CD4-positive, alpha-beta T cell treated with Interleukin-17A for 4 hours (primary cell): Measurements from ENCODE around the gene NME4.
A peak's percentile ranks its signal among the peaks of the same experiment; 100 is the strongest.
"Not testable (repeated sequence)": the region's sequence is repeated elsewhere in the genome, so short reads cannot be mapped to it uniquely, and the experiment has no call there.

Experiments
- DNase-seq: peaks from one replicate; pipeline ENCODE4 v3.0.0-alpha.2; 2020; ENCODE audit warnings: mixed read lengths

The NME4 gene

DNA sequence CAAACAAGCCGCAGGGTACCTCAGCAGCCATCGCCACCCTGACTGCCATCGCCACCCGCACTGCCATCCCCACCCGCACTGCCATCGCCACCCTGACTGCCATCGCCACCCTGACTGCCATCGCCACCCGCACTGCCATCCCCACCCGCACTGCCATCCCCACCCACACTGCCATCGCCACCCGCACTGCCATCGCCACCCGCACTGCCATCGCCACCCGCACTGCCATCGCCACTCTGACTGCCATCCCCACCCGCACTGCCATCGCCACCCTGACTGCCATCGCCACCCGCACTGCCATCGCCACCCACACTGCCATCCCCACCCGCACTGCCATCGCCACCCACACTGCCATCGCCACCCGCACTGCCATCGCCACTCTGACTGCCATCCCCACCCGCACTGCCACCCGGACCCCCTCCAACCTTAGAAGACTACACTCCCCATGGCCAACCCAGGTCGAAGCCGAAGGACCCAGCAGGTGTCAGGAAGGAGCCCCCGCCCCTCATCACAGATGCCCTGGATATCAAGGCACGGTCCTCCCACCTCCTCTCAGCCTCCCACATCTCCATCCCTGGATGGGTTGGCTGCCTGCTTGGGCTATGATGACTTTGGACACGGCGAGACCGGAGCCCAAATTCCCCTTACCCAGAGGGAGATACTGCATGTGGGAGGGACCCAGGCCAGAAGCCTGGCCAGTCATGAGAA, 18.7 kb upstream of the NME4 start:
- DNase-seq = peak; percentile 1

DNA sequence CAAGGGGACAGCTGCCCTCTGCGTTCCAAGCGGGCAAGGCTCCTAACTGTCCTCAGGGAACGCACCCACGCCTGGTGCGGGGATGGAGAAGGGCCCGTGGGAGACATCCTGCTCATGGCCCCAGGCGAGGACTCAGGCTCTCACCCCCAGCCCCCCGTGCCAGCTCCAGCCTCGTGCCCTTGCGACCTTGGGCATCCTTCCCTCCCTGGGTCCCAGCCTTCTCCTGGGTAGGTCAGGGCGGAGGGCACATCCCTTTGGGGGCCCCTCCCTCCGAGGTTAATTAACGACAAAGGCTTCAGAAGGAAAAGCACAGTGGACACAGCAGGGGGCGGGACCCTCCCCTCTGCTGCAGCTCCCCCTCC, 18.2 kb upstream of the NME4 start:
- DNase-seq = no peak

DNA sequence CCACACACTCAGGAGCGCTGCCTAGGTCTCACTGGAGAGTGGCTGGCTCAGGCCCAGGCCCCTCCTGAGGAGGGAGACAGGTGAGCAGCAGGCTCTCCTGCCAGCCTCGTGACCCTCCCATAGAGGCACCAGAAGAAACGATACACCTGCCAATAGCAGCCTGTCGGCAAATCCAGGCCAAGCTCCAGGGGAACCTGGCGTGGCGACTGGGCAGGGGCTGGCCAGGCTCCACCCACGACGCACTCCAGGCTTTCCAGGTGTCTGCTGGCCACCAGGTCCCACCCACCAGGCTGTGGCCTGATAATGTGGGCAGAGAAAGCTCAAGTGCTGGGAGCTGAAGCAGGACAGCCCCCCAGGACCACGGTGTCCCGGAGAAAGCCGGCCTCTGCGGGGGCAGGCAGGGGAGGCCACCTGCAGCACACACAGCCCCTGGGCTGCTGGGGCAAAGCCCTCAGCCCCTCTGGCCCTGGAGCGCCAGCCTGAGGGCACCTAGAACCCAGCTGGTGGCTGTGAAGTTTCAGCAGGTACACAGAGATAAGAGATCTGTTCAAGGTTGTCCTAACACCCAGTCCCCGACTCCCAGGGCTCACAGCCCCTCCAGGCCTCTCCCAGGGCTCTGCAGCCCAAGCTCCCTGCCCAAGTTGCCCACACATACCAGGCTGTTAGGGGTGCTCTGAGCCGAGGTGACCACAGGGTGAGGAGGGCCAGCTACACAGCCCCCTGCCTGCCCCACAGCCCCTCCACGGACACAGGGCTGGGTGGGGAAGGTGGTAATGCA, 17.6 kb upstream of the NME4 start:
- peak; percentile 3 for DNase-seq

DNA sequence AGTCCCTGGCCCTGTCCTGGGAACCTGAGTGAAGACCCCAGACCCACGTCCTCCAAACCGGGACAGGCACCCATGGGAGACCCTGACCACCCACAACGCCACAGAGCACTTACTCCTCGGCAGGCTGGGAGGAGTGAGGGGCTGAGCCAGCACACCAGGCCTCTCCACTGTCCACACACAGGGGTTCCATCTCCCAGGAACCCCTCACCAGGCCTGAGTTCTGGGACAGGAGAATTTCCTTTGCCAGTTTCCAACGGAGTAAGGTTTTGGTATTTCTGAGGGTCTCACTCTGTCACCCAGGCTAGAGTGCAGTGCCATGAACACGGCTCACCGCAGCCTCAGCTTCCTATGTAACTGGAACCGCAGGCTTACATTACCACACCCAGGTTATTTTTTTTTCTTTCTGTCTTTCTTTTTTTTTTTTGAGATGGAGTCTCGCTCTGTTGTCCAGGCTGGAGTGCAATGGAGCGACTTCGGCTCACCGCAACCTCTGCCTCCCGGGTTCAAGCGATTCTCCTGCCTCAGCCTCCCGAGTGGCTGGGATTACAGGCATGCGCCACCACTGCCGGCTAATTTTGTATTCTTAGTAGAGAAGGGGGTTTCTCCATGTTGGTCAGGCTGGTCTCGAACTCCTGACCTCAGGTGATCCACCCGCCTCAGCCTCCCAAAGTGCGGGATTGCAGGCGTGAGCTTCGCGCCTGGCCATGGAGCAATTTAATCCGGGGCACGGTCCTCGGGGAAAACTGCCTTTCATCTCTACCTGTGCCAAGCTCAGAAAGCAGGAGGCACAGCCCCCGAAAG, 16.8 kb upstream of the NME4 start:
- DNase-seq = peak; percentile 47

DNA sequence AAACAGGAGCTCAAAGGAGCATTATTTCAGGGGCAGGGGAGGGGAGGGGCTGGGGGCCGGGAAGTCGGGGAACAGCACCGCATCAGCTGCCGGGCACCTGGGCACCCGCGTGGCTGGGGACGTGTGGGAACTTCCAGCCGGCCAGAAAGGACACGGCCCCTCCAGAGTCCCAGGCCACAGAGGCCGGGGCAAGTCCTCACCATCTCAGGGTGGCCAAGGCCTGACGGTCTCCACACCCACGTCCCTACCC, 16.3 kb upstream of the NME4 start:
- DNase-seq = peak; percentile 5

DNA sequence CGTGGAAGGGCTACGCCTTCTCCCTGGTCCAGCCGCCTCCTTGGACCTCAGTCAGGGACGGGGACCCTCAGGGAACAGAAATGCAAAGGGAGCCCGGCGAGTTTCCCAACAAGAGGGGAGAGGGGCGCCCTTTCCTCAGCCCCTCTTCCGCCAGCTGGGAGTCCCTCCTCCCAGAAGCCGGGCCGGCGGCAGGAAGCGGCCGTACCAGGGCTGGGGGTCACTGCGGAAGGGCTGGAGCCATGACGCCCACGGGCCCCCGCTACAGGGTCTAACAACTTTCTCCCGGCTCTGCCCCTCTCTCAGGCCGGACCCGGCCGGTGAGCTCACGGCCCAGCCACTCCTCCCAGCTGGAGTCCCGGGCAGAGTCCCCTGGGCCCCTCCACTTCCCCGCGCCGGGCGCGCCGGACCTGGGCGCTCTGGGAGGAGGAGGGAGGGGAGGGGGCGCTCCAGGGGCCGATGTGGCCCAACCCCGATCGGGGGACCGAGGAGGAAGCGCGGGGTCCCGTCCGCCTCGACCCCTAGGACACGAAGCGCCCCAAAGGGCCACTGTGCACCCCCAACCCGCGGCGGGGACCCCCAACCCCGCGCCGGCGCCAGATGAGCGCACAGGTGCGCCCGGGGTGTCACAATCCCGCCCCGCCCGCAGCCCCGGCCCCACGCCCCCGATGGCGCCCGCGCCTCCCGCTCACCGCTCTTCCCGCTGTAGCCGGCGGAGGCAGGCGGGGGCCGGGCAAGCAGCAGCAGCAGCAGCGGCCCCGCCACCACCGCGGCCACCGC, 15.8 kb upstream of the NME4 start:
- peak; percentile 61 for DNase-seq

DNA sequence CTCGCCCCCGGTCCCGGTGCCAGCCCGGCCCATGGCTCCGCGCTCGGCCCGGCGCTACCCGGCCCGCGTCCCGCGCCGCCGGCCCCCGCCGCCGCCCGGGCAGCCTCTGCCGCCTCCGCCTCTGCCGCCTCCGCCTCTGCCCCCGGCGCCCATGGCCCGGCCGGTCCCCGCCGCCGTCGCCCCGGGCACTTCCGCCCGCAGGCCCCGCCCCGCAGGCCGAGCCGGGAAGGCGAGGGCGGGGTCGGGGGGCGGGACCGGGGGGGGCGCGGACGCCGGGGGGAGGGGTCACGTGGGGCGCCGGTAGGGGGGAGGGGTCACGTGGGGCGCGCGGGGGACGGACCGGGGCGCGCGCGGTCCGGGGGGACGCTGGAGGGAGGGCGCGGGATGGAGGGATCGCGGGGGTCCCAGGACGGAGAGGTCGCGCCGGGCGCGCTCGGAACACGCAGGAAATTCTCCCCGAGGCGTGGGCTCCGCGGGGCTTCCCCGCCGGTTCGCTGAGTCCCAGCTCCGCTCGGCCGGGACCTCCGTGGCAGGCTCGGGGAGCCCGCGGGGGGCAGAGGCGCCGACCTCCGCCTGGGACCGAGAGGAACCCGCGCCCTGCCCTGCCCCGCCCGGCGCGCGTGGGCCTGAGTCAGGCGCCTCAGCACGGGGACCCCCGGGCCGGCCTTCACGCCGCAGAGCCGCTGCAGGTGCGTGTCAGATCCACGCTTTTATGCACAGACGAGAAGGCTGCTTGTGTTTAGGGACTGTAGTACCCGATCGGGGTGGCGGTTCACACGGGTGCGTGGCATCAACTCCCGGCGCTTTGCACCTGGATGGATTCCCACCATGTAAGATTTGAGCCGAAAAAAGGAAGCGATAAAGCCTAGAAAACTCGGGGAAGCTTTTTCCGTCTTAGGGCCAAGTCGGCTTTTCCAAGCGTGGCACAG, 14.9 kb upstream of the NME4 start, which contains the start of gene PGAP6:
Gene PGAP6 (minus strand): TSS at position 190 of the 929 bp plus-strand sequence. CDS start 157 bp downstream, at position 33.
- peak; percentile 84 for DNase-seq

DNA sequence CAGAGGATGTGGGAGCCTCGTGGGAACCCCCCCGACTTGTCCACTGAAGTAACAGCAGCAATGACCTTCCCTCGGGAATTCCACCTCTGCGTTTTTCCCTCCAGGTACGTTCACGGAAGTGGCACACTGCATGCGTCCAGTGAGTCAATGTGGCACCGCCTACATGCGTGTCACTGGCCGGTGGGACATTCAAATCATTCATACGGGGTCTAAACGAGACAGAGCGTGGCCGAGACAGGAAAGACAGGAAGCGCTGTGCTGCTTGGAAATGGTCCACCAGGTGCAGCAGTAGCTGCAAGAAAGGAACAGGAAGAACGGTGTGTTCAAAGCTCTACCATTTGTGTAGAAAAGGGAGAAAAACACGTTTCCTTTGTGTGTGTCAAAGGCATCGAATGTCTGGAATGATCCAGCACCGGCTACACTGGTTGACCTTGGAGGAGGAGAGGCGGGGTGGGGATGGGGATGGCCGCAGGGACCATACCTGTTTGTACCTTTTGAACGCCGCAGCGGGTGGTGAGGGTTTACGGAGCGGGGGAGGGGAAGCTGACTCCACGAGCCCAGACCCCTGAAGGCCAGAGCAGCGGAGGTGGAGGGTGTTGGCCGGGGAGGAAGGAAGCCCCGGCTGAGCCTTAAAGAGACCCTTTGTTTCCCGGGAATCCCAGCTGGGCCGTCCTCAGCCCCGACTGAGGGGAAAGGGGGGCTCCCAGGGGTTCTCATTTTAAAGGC, 13.5 kb upstream of the NME4 start:
- peak; percentile 68 for DNase-seq

DNA sequence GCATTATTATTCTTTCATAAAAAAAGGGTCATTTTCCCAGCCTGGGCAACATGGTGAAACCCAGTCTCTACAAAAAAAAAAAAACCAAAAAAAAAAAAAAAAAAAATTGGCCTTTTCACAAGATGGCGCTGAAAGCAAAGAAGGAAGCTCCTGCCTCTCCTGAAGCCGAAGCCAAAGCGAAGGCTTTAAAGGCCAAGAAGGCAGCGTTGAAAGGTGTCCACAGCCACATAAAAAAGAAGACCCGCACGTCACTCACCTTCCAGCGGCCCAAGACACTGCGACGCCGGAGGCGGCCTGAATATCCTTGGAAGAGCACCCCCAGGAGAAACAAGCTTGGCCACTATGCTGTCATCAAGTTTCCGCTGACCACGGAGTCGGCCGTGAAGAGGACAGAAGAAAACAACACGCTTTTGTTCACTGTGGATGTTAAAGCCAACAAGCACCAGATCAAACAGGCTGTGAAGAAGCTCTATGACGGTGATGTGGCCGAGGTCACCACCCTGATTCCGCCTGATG, 10.3 kb upstream of the NME4 start:
- no peak for DNase-seq

DNA sequence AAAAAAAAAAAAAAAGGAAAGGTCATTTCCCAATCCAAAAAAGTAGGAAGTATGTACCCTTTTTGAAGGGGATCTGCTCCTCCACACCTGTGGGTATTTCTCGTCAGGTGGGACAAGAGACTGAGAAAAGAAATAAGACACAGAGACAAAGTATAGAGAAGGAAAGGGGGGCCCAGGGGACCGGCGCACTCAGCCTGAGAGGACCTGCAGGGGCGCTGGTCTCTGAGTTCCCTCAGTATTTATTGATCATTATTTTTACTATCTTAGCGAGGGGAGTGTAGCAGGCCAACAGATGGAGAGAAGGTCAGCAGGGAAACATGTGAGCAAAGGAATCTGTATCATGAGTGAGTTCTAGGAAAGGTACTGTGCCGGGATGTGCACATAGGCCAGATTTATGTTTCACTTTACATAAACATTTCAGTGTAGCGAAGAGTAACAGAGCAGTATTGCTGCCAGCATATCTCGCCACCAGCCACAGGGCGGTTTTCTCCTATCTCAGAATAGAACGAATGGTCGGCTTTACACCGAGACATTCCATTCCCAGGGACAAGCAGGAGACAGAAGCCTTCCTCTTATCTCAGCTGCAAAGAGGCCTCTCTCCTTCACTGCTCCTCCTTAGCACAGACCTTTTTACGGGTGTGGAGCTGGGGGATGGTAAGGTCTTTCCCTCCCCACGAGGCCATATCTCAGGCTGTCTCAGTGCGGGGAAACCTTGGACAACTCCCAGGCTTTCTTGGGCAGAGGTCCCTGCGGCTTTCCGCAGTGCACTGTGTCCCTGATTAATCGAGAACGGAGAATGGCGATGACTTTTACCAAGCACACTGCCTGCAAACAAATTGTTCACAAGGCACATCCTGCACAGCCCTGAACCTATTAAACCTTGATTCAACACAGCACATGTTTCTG, 9.0 kb upstream of the NME4 start:
- DNase-seq = not testable (repeated sequence)

DNA sequence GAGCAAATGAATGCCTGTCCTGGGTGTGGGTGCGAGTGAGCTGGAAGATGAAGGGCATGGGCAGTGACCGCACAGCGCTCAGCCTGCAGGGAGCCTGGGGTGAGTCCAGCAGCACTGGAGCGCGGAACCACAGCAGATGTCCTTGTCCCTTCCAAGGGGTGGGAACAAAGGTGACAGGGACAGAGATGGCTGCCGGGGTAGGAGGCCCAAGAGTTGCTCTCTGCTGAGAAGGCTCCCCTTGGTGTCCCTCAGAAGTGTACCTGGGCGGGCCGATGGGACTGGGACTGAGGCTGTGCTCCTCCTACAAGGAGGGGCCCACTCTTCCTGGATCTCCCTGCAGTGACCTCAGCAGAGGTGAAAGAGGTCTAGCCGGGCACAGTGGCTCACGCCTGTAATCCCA, 7.6 kb upstream of the NME4 start:
- no peak for DNase-seq

DNA sequence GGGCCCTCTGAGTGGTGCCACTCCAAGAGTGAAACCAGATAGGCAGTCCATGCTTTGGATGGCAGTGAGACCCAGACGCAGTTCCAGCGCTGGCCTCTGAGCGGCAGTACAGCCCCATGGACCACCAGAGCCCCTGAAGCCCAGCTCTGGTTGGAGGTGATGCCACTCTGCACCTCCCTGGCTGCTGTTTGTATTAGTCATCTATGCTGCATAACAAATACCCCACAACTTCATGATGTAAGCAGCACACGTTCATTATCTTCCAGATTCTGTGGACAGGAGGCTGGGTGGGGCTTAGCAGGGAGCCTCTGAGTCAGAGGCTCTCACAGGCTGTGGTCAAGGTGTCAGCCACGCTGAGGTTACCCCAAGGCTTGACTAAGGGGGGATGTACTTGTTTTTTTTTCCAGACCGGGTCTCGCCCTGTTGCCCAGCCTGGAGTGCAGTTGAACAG, 5.1 kb upstream of the NME4 start:
- DNase-seq = peak; percentile 79

DNA sequence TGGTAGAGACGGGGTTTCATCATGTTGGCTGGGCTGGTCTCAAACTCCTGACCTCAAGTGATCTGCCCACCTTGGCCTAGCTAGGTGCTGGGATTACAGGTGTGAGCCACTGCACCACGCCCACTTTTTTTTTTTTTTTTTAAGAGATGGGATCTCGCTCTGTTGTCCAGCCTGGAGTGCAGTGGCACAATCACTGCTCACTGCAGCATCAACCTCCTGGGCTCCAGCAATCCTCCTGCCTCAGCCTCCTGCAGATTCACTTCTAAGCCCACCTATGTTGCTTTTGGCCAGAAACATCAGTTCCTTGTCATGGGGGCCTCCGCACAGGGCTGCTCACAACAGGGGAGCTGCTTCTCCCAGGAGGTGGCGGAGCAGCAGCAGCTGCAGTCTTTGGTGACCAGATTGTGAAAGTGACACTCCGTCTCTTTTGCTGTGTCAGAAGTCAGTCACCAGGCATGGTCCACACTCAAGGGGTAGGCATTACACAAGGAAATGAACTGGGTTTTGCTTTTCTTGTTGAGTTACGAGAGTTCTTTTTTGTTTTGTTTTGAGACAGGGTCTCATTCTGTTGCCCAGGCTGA, 4.5 kb upstream of the NME4 start:
- no peak for DNase-seq

DNA sequence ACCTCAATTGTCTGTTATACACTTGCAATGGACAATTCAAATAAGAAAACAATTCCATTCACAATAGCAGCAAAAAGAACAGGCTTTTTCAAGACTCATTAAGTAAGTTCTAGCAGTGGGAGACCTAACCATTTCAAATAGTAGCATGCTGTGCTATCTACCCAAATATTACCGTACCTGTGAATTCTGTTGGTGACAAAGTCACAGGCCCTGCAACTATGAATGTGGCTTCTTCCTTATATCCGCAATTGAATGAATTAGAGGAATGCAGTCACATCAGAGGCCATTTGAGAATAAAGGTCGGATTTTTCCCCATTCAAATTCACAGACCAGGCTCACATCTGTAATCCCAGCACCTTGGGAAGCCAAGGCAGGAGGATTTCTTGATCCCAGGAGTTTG, 800 bp upstream of the NME4 start:
- no peak for DNase-seq

DNA sequence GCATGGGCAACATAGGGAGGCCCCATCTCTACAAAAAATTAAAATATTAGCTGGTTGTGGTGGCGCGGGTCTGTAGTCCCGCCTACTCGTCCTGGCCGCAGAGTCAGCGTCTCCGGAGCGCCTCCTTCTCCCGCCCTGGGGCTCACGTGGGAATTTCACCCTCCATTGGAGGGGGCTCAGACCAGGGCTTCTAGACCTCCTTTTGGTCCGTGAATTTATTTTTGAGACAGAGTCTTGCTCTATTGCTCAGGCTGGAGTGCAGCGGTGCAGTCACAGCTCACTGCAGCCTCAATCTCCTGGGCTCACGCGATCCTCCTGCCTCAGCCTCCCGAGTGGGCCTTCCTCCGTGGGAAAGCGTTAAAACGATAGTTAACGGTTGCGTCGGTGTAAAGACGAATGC, 394 bp upstream of the NME4 start:
- peak; percentile 30 for DNase-seq

DNA sequence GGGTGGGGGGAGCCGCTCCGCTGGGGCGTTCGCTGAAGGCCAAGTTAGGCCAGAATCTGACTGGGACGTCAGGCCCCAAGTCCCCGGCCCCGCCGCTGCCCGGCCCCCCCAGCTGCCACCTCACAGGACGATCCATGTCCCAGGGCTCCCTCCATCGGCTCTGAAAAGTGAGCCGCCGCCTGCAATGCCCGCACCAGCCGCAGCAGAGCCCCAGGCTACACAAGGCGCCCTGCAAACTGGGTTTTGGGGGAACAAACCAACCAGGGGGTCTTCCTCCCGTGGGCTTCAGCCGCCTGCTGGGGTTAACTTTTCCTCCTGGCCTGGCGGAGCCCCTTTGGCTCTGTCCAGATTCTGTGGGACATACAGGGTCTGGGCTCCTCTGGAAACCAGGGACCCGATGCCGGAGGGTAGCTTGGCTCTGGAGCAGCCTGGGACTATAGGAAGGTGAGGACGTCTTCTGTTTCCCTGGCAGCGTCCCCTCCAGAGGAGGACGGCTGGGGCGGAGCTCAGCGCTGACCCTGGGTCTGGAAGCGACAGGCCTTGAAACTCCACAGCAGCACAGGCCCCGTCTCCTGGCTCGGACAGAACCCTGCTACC, 835 bp downstream of the NME4 start:
- peak; percentile 36 for DNase-seq

DNA sequence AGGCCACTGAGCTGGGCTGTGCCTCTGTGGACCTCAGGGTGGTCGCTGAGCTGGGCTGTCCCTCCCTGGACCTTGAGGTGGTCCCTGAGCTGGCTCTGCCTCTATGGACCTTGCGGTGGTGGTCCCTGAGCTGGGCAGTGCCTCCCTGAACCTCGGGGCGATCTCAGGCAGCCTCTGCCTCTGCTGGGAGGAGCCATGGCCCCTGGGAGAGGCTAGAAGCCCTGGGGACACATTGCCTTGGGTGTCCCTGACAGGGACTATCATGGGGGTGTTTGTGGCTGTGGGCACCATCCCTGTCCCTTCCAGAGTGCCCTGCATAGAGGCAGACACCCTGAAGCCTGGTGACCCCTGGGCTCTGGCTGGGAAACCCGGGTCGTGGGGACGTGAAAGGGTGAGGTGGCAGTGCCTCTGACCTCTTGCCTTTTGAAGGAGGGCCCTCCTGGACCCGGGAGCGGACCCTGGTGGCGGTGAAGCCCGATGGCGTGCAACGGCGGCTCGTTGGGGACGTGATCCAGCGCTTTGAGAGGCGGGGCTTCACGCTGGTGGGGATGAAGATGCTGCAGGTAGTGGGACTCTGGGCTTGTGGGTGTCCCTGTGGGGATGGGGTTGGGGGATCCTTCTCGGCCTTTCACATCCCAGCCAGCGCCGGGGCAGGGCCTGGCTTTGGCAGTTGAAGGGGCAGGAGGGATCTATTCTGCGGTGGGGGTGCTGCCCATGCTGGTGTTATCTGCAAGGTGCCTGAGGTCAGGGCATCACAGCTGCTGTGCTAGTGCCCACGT, 1.8 kb downstream of the NME4 start:
- DNase-seq = no peak

DNA sequence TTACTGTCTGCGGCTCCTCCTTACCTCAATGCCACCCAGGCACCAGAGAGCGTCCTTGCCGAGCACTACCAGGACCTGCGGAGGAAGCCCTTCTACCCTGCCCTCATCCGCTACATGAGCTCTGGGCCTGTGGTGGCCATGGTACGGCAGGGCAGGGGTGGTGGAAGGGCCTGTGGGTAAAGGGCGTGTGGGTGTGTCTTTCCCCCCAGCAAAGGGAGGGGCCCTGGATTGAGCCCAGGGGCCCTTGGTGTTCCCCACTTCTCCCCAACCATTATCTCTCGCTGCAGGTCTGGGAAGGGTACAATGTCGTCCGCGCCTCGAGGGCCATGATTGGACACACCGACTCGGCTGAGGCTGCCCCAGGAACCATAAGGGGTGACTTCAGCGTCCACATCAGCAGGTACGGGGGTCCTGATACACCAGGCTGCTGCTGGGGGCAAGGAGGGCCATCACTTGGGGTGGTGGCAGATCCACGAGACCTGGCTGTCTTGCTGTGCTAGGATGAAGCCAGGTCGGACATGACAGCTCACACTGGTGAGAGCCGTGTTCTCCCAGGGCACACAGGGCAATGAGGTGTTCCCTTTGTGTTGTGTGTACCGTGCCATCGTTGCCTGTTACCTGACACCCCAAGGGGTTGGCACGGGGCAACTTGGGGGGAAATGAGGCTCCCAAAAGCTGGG, 2.5 kb downstream of the NME4 start:
- DNase-seq = no peak
